GM18517 (cell line): ENCODE measurements around the gene SSR4.
"Not testable (repeated sequence)": the region's sequence is repeated elsewhere in the genome, so short reads cannot be mapped to it uniquely, and the experiment has no call there.

Experiments
- ATAC-seq: cut with Tn5 transposase; IDR thresholded peaks from one replicate; pipeline ENCODE4 v1.9.1; 2021; ENCODE audit warnings: mild to moderate bottlenecking, moderate library complexity; ENCODE audit not compliant: unreplicated experiment

SSR4 gene

GRCh38 chrX:153803211-153804099 is 9.0 kb downstream of the SSR4 start:
- ATAC-seq, result no peak

- ATAC-seq, result no peak
Observed at GRCh38 chrX:153804100-153804595, 9.7 kb downstream of the SSR4 start.

- no peak for ATAC-seq
Observed at GRCh38 chrX:153804621-153805020, 10.2 kb downstream of the SSR4 start.

DNA sequence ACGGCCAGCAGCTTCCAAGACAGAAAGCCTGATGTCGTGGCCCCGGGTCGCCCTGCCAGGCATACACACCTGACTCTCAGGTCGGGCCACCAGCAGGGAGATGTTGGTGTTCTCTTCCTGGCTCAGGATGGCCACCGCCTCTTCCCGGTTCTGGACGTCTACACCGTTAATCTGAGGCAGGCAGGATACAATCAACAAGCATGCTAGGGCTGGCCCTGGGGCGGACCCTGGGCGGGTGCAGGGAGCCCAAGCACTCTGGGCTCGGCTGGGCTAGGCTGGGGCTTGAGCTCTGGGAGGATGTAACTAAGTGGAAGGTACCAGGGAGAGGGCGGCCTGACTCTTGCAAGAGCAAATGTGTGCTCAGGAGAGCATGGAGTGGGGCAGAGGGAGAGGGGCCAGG is 11.0 kb downstream of the SSR4 start:
- ATAC-seq, result no peak

- no peak for ATAC-seq
Observed at GRCh38 chrX:153806999-153807575, 12.6 kb downstream of the SSR4 start.

- no peak for ATAC-seq
Observed at GRCh38 chrX:153807976-153808375, 13.5 kb downstream of the SSR4 start.

DNA sequence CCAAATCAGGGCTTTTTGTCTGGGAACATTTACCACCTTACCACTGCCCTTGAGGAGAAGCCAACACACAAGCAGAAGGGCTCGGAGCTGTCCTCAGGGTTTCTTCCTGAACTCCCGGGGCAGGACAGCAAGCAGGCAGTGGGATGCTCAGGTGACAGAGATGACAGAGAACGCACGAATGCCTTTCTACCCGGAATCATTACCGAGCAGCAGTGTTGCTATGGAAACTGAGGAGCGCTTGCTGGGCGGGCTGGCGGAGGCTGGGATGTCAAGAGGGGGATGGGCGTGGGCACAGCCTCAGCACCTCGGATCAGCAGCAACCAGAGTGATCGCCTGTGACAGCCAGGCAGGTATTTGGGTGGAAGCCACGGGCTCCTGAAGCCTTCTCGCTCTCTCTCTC is 17.8 kb downstream of the SSR4 start:
- ATAC-seq, result no peak

- ATAC-seq, result no peak
Observed at GRCh38 chrX:153813161-153813560, 18.7 kb downstream of the SSR4 start.

GRCh38 chrX:153814591-153815315 is 20.3 kb downstream of the SSR4 start:
- no peak for ATAC-seq

DNA sequence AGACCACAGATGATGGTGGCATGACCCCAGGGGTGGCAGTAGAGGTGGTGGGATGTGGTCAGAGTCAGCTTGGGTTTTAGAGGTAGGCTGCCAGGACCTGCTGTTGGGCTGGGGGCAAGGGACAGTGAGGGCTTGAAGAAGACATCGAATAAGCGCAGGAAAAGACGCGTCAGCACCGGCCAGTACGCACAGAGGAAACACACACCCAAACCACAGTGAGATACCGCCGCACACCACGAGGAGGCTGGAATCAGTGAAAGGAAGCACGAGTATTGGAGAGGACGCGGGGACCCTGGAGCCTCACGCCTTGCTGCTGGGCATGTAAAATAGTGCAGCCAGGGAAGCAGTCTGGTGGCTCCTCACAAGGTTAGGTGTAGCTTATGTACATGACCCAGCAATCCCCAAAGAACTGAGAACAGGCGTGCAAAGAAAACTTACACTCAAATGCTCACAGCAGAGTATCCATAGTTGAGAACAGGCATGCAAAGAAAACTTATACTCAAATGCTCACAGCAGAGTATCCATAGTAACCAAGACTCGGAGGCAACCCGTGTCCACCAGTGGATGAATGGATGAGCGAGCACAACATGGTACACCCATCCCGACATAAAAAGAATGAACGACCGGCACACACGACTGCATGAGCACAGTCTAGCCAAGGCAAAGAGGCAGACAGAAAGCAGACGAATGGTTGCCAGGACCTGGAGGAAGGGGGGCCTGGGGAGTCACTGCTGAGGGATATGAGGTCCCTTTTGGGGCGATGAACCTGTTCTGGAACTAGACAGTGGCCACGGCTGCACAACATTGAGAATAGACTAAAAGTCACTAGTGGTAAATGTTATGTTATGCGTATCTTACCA is 22.6 kb downstream of the SSR4 start:
- ATAC-seq, result no peak

DNA sequence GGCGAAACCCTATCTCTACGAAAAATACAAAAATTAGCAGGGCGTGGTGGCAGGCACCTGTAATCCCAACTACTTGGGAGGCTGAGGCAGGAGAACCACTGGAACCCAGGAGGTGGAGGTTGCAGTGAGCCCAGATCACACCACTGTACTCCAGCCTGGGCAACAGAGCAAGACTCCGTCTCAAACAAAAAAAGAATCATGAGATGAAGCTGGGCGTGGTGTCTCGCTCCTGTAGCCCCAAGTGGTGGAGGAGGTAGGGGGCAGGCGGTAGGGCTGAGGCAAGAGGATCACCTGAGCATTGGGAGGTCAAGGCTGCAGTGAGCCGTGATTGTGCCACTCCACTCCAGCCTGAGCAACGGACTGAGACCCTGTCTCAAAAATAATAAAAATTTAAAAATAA is 23.6 kb downstream of the SSR4 start:
- not testable (repeated sequence) for ATAC-seq

- no peak for ATAC-seq
Observed at GRCh38 chrX:153818571-153819383, 24.3 kb downstream of the SSR4 start.

GRCh38 chrX:153819384-153820040 is 25.0 kb downstream of the SSR4 start:
- no peak for ATAC-seq

GRCh38 chrX:153820601-153821000 is 26.1 kb downstream of the SSR4 start:
- no peak for ATAC-seq

DNA sequence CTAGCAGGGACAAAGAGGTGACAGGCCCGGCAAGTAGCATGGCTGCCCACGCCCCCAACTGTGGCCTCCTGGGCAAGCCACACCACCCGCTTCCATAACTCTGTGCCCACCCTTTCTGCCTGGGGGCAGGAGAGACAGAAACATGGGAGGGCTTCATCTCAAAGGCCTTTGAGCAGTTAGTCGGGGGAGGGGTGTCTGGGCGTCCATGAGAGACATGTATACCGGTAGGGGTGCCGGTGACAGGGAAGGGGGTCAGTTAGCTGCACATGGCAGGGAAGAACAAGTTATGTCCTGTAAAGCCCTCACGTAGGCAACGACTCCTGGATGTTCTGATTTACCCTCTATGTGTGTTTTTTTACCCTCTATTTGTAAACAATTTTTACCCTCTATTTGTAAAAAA is 26.6 kb downstream of the SSR4 start:
- ATAC-seq, result no peak

DNA sequence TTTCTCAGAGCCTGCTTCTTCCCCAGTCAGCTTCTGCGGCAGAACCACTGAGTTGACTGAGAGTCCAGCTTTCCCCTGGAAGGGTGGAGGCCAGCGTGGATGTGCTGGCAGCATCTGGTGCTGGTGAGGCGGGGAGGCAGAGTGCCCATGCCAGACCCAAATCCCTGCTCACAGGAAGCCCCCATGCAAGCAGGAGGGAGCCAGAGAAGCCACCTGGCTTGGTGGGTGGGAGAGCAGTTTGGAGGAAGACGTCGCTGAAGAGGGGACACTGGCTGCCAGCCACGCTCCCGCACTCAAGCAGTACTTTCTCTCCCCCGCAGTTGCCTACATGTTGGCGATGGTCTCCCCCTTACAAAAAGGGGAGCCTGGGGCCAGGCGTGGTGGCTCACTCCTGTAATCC is 29.9 kb downstream of the SSR4 start:
- no peak for ATAC-seq

DNA sequence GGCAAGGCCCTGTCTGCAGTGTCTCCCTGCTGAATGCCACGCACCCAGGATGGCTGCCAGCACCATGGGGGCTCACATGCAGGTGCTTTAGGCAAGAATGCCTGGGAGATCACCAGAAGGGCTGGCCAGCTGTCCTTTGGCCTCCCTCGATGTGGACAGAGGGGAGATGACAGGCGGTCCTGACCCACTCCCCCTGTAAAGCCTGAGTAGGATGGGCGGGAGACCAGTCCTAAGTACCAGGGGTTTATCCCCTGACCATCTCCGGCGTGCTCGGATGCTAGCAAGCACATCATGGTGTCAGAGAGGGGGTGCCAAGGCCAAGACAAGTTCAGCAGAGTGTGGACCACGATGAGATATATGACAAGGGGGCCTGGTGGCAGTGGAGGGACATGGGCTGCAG is 30.6 kb downstream of the SSR4 start:
- no peak for ATAC-seq

GRCh38 chrX:153827016-153827415 is 32.5 kb downstream of the SSR4 start:
- no peak for ATAC-seq

GRCh38 chrX:153827903-153828302 is 33.4 kb downstream of the SSR4 start:
- no peak for ATAC-seq
